ENCODE measurements around the gene CHTF8.

CHTF8 gene

DNA sequence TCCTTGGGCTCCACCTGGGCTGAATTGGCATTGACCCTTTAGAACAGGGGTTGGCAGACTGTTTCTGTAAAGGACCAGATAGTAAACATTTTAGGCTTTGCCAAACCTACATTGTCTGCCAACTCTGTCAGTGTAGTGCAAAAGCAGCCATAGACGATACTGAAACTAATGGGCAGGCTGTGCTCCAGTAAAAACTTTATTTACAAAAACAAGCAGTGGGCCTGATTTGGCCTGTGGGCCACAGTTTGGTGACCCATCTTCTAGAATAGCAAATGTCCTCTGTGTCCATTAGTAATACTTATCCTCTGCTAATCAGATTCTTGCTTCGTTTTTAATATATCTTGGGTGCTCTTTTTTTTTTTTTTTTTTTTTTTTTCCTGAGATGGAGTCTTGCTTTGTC is 6.2 kb upstream of the CHTF8 start:
- Histone ChIP-seq H3K27me3 (ENCODE audit: insufficient read depth, poor library complexity, severe bottlenecking) (no peaks in the 10 kb centered on the region), H3K27ac (ENCODE audit: poor library complexity, severe bottlenecking) (no peak overlapping the region), H3K9me3 (ENCODE audit: severe bottlenecking) (no peaks in the 10 kb centered on the region), H3K4me3 (ENCODE audit: severe bottlenecking) (no peak overlapping the region), H3K36me3 (ENCODE audit: low read depth) (peaks cover 87% of the 10 kb centered on the region), H3K4me1 (ENCODE audit: insufficient read depth, poor library complexity, severe bottlenecking) (peaks cover 4% of the 10 kb centered on the region)
- TF ChIP-seq, protein P1, sequence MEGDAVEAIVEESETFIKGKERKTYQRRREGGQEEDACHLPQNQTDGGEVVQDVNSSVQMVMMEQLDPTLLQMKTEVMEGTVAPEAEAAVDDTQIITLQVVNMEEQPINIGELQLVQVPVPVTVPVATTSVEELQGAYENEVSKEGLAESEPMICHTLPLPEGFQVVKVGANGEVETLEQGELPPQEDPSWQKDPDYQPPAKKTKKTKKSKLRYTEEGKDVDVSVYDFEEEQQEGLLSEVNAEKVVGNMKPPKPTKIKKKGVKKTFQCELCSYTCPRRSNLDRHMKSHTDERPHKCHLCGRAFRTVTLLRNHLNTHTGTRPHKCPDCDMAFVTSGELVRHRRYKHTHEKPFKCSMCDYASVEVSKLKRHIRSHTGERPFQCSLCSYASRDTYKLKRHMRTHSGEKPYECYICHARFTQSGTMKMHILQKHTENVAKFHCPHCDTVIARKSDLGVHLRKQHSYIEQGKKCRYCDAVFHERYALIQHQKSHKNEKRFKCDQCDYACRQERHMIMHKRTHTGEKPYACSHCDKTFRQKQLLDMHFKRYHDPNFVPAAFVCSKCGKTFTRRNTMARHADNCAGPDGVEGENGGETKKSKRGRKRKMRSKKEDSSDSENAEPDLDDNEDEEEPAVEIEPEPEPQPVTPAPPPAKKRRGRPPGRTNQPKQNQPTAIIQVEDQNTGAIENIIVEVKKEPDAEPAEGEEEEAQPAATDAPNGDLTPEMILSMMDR (IDR thresholded peaks at IDR 0.05; ENCODE audit: poor library complexity, severe bottlenecking) = no peak
- DNase-seq (ENCODE audit: low spot score) (no peak), ATAC-seq (ENCODE audit: low read depth) (no peak)

DNA sequence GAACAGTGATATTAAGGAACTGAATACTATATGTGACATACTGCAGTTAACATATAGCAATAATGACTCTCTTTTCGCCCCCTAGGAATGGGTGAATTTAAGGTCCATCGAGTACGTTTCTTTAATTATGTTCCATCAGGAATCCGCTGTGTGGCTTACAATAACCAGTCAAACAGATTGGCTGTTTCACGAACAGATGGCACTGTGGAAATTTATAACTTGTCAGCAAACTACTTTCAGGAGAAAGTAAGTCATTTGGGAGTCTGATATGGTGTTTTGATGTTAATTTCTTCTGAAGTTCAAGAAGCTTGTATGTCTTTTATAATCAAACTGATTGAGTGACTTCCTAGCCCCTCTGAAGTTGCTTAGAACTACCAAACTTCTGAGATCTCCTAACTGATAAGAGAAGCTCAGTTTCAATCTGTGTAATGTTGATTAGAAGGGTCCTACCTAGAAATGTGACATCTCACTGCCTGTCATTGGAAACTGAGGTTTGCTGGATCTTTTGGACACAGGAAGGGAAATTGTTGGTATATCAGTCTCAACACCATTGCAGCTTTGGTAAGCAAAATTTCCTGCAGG is 1.1 kb upstream of the CHTF8 start:
- Histone ChIP-seq H3K4me1 (ENCODE audit: insufficient read depth, poor library complexity, severe bottlenecking) (peaks cover 19% of the 10 kb centered on the region), H3K36me3 (ENCODE audit: low read depth) (peaks cover 56% of the 10 kb centered on the region), H3K9me3 (ENCODE audit: severe bottlenecking) (no peaks in the 10 kb centered on the region), H3K27ac (ENCODE audit: poor library complexity, severe bottlenecking) (peak overlapping the region; percentile 86), H3K27me3 (ENCODE audit: insufficient read depth, poor library complexity, severe bottlenecking) (no peaks in the 10 kb centered on the region), H3K4me3 (ENCODE audit: severe bottlenecking) (peak overlapping the region; percentile 85)
- TF ChIP-seq, protein P1 (IDR thresholded peaks at IDR 0.05; ENCODE audit: poor library complexity, severe bottlenecking) = no peak
- DNase-seq (ENCODE audit: low spot score) (no peak), ATAC-seq (ENCODE audit: low read depth) (no peak)

DNA sequence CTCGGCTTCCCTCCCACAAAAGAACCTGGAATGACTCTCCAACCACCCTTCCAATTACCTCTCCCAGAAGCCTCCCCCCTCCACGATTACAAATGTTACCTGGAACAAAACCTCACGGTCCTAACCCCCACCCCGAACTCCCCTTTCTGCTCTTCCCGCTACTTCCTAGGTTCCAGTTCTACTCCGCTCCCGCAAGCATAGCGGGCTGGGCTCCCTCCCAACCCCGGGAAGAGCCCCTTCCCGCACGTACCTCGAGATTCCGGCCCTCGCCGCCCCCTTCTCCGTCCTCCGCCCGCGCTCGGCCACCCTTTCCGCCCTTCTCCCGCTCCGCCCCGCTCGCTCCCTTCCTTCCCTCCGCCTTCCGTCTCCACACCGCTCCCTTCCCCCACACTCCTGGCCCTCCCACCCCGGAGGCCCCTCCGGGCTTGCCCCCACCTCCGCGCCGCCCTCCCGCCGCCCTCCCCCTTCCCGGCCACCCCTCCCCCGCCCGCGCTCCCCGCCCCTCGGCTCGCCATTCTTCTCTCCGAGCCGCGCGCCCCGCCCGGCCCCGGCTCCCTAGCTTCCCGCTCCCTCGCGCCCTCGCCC is 457 bp downstream of the CHTF8 start:
- DNase-seq (ENCODE audit: low spot score) = peak; percentile 90
- TF ChIP-seq, protein P1 (IDR thresholded peaks at IDR 0.05; ENCODE audit: poor library complexity, severe bottlenecking) = no peak
- Histone ChIP-seq H3K36me3 (ENCODE audit: low read depth) (peaks cover 50% of the 10 kb centered on the region), H3K27ac (ENCODE audit: poor library complexity, severe bottlenecking) (peak overlapping the region; percentile 86), H3K4me3 (ENCODE audit: severe bottlenecking) (peak overlapping the region; percentile 85), H3K27me3 (ENCODE audit: insufficient read depth, poor library complexity, severe bottlenecking) (no peaks in the 10 kb centered on the region), H3K4me1 (ENCODE audit: insufficient read depth, poor library complexity, severe bottlenecking) (peaks cover 19% of the 10 kb centered on the region), H3K9me3 (ENCODE audit: severe bottlenecking) (no peaks in the 10 kb centered on the region)
- peak; percentile 67 for ATAC-seq (ENCODE audit: low read depth)

DNA sequence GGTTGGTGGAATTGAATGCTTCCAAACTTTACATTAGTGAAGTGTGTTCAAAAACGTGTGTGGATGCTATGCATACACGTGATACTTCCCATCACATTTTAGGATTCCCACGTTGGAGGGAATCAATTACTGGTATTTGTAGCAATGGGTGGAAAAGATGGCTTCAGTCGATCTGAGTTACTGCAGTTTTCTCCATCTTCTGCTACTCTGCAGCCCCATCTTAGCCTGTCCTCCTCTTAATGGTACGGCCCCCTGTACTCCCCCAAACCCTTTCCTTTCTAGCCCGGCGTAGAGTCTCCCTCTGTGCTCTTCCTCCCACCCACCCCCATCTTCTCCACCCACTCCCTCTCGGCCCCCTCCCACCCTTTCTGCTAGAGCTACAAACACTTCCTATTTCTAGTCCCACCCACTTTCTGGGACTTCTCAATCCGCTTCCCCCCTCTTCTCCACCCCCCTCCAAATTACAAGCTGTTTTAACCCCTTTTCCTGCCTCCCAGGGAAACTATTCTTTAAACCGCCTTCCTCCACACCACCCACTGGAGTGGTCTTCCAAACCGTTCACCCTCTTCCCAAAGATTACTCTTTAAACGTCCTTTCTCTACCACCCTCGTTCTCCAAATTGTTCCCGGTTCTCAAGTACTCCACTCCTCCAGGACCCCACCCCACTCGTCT is 1.1 kb downstream of the CHTF8 start:
- peak overlapping the region; percentile 86 for H3K27ac ChIP-seq (ENCODE audit: poor library complexity, severe bottlenecking)
- peaks cover 50% of the 10 kb centered on the region for H3K36me3 ChIP-seq (ENCODE audit: low read depth)
- ATAC-seq (ENCODE audit: low read depth) = 0 out of 3 replicates have a peak, but pooled peaks have one; percentile 5
- no peaks in the 10 kb centered on the region for H3K27me3 ChIP-seq (ENCODE audit: insufficient read depth, poor library complexity, severe bottlenecking)
- H3K4me1 ChIP-seq (ENCODE audit: insufficient read depth, poor library complexity, severe bottlenecking) = peaks cover 19% of the 10 kb centered on the region
- H3K9me3 ChIP-seq (ENCODE audit: severe bottlenecking) = no peaks in the 10 kb centered on the region
- TF ChIP-seq, protein P1 (IDR thresholded peaks at IDR 0.05; ENCODE audit: poor library complexity, severe bottlenecking) = no peak
- no peak for DNase-seq (ENCODE audit: low spot score)
- peak overlapping the region; percentile 85 for H3K4me3 ChIP-seq (ENCODE audit: severe bottlenecking)

Data from RWPE2 (cell line).